LNCaP clone FGC (cell line): ENCODE results near the gene RAMACL.

Experiments used
- DNase-seq: peaks from one replicate; pipeline ENCODE4 v3.0.0-alpha.2; 2011; ENCODE audit warnings: low read depth
- H3K4me3 ChIP-seq: 2 replicates; pipeline ENCODE4 v1.5.1; 2011; ENCODE audit warnings: mild to moderate bottlenecking, low read depth, low read length, control low read depth
- CTCF ChIP-seq: IDR thresholded peaks from 2 replicates; pipeline ENCODE4 v1.5.1; 2012; ENCODE audit warnings: mild to moderate bottlenecking; ENCODE audit not compliant: control insufficient read depth, insufficient read depth; ENCODE audit errors: extremely low read depth

Gene RAMACL

GRCh38 chr6:166627875-166628801, 41.7 kb upstream of the RAMACL start:
- TF ChIP-seq CTCF = no peak
- DNase-seq = no peak
- H3K4me3 ChIP-seq = peak overlapping the region; percentile 58

DNA sequence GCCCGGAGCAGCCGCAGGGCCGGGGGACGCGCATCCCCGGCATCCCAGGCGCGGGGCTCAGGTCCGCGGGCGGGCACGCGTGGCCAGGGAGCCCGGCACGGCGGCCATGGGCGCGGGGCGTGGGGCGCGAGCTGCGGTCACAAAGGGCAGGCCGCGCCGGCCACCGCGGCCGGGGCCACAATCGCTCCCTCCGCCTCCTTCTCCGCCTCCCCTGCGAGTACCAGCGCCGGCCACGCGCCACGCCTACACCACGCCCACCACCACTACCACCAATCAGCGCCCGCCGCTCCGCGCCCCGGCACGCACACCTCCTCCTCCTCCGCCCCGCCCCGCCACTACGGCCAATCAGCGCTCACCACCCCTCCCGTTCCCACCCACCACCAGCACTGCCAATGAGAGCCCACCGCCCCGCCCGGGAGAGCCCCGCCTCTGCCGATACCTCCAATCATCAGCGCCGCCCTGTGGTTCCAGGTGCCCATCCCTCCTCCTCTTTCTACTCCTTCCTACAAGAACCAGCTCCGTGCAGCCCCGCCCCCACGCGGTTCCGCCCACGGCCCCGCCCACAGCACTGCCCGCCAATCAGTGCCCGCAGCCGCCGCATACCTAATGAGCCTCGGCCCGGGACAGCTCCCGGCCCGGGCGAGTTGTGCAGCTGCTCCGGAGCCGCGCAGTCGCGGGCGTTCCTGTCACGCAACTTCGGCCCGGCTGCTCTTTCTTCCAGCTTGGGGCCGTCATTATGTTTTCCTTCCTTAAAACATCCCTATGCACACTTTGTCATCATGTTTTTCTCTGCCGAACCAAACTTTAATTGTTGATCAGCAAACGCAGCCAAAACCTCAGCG, 40.8 kb upstream of the RAMACL start, which contains the start of gene RPS6KA2:
Gene RPS6KA2, minus strand, starts transcription at position 219 of the 842 bp plus-strand sequence. CDS start 232 bp downstream, outside the sequence.
- TF ChIP-seq CTCF = no peak
- peak; percentile 97 for DNase-seq
- peak within 1 kb of the TSS; percentile 94 for H3K4me3 ChIP-seq

GRCh38 chr6:166626177-166627032, 39.9 kb upstream of the RAMACL start:
- TF ChIP-seq CTCF = no peak
- peak; percentile 28 for DNase-seq
- H3K4me3 ChIP-seq = peak overlapping the region; percentile 94

GRCh38 chr6:166625356-166625755, 38.9 kb upstream of the RAMACL start:
- DNase-seq = peak; percentile 85
- peak overlapping the region; percentile 94 for H3K4me3 ChIP-seq
- TF ChIP-seq CTCF = no peak

DNA sequence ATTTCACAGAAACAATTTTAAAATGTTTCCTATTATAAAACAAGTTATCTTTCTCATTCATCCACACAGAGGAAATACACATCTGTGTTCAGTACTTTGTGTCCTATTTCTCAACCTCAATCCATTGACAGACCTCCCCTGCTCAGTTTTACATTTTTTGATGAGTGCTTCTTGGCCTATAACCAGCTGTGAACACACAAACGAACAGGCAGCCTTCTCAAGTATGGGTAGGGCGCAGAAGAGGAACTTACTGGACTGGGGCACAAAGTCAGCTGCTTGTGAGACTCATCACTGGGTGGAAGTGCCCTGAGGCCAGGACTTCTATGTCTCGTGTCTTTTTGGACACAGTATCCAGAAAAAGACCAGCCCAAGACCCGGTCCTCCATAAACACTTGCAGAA, 37.8 kb upstream of the RAMACL start:
- no peak overlapping the region for H3K4me3 ChIP-seq
- TF ChIP-seq CTCF = no peak
- no peak for DNase-seq

- TF ChIP-seq CTCF = no peak
- no peak for DNase-seq
- no peak overlapping the region for H3K4me3 ChIP-seq
Measured at GRCh38 chr6:166623318-166623717, 36.8 kb upstream of the RAMACL start.
